Sigmoid colon (tissue), 3 donors: Measurements from ENCODE around the gene AQP6.

Experiments used
- CTCF ChIP-seq, 4 experiments: fragments of 450-650 bp in 3 of 4; fragments of 200-600 bp in 1 of 4; IDR thresholded peaks; one replicate each; pipeline ENCODE4 v1.5.1; 2016 to 2019; ENCODE audit warnings: antibody characterized with exemption in 4 of 4, mild to moderate bottlenecking in 3 of 4, moderate library complexity in 2 of 4
- POLR2A ChIP-seq, 2 donors: fragments of 450-650 bp; IDR thresholded peaks; one replicate each; pipeline ENCODE4 v1.6.1; 2016; ENCODE audit warnings: antibody characterized with exemption in 2 of 2, mild to moderate bottlenecking in 2 of 2, moderate library complexity in 2 of 2

GRCh38 chr12:50018968-50019367 lies 46.2 kb downstream of the AQP6 start:
- TF ChIP-seq POLR2A (IDR thresholded peaks at IDR 0.05) (no peak), CTCF (IDR thresholded peaks at IDR 0.05) (no peak)
